Heart left ventricle (tissue), 16 donors: Measurements from ENCODE around the gene BZW1. TPM values are rescaled to one million over a fixed set of nuclear protein-coding genes. Genes with fewer than 3 reads are reported as not detected.
A peak's percentile ranks its signal among the peaks of the same experiment; 100 is the strongest.

Source experiments
- ATAC-seq, 4 donors: fragments of 200-7000 bp; cut with Tn5 transposase; one replicate each; pipeline ENCODE4 v1.9.1; 2020 to 2022; ENCODE audit warnings: moderate library complexity in 4 of 4, mild to moderate bottlenecking in 3 of 4, moderate number of reproducible peaks in 1 of 4
- DNase-seq, 5 donors: peaks; one replicate each; pipeline ENCODE4 v3.0.0-alpha.2; 2020
- H3K27ac ChIP-seq, 12 donors: fragments of 200-600 bp; sonication (generic) in 4 of 12; one replicate each; pipeline versions ENCODE4 v1.5.0 to v1.8.0; 2016 to 2022; ENCODE audit warnings: mild to moderate bottlenecking in 2 of 12
- H3K27me3 ChIP-seq, 9 donors: fragments of 200-600 bp; sonication (generic) in 2 of 9; one replicate each; pipeline versions ENCODE4 v1.5.1 to v1.8.0; 2016 to 2022; ENCODE audit warnings: mild to moderate bottlenecking in 3 of 9
- H3K36me3 ChIP-seq, 9 donors: fragments of 200-600 bp; sonication (generic) in 2 of 9; one replicate each; pipeline versions ENCODE4 v1.5.0 to v1.8.0; 2018 to 2022; ENCODE audit warnings: mild to moderate bottlenecking in 2 of 9
- H3K4me1 ChIP-seq, 12 donors: fragments of 200-600 bp; sonication (generic) in 4 of 12; one replicate each; pipeline versions ENCODE4 v1.5.0 to v1.8.0; 2016 to 2022; ENCODE audit warnings: mild to moderate bottlenecking in 3 of 12
- H3K4me3 ChIP-seq, 12 donors: fragments of 200-600 bp; sonication (generic) in 4 of 12; one replicate each; pipeline versions ENCODE4 v1.5.0 to v1.8.0; 2017 to 2022; ENCODE audit warnings: mild to moderate bottlenecking in 9 of 12, moderate library complexity in 4 of 12
- H3K9me3 ChIP-seq, 12 donors: fragments of 200-600 bp; sonication (generic) in 4 of 12; one replicate each; pipeline versions ENCODE4 v1.5.0 to v1.8.0; 2016 to 2022; ENCODE audit warnings: mild to moderate bottlenecking in 1 of 12
- CTCF ChIP-seq, 12 donors: fragments of 200-600 bp; sonication (generic) in 4 of 12; IDR thresholded peaks; one replicate each; pipeline versions ENCODE4 v1.5.0 to v1.8.0; 2018 to 2022; ENCODE audit warnings: antibody characterized with exemption in 12 of 12, mild to moderate bottlenecking in 5 of 12
- POLR2A ChIP-seq, 2 donors: fragments of 450-650 bp; IDR thresholded peaks; one replicate each; pipeline ENCODE4 v1.6.1; 2017; ENCODE audit warnings: antibody characterized with exemption in 2 of 2, mild to moderate bottlenecking in 2 of 2, moderate library complexity in 2 of 2
- WGBS, 4 donors: extraction: QIAGEN DNeasy Blood & Tissue Kit in 2 of 4; methylation state at CpG; one replicate each; pipeline versions ENCODE4 v1.1.5 to v1.1.7; 2013 to 2018; 5-methylcytosine and 5-hydroxymethylcytosine counted together
- intact Hi-C, 10 donors: fragments of 100-400 bp; cut with DNase I; formaldehyde crosslinking; loops; one replicate each; pipeline versions ENCODE4 v1.11.1 to v1.14.2; 2022
- polyA plus RNA-seq, 2 donors: library from polyadenylated mRNA; stranded (reverse); fragments of 200-250 nt; gene quantifications; one replicate each; pipeline ENCODE4 v1.2.3, GENCODE V29; 2013
- total RNA-seq, 9 donors: library from RNA; depleted of rRNA in 2 of 9; stranded (reverse); fragments of >200 nt in 2 of 9; fragmentation: NEBNext Ultra II Directional in 3 of 9; extraction: Animal tissue kit (Norgen Biotek cat#: 25700) in 3 of 9; gene quantifications; one replicate each; pipeline versions ENCODE4 v1.1.0 to v1.2.4, GENCODE V29; 2016 to 2023
- donor health status: ischemic (EF 13 %, LVEDD 7.1; RV severe dilation, severe dysfunction).
- donor health status: healthy with polysubstance abuse.
- donor health status: DM: no; HTN: yes; CAD: no.
- donor health status: DM: no; HTN: no; CAD: no.
- donor health status: ischemic (EF 25% LVEDD 6.9; RV normal size, moderate dysfunction).
- donor health status: ischemic (EF 25% LVEDD 5.7; RV mildly dilated, moderate dysfunction).
- donor health status: healthy.
- donor health status: DM: yes; HTN: yes; CAD: no.
- donor health status: ischemic (EF 35%, LVEDD 5.7; RV mildly dilated, moderate dysfunction).
- donor health status: nonischemic (EF 11% LVEDD 7.7; RV severe dilation, severe dysfunction).
- donor health status: DM: yes; HTN: yes; CAD: no.
- donor health status: PGD.
- donor health status: ischemic (EF 29% LVEDD 5.4; RV normal size, mild dysfunction).
- donor health status: nonischemic (EF 23%, LVEDD 6.1; RV moderate dilation, normal function).

BZW1 gene
- total and polyA plus RNA-seq, 11 donors: 10.7 to 147 (median 87.3) TPM

- Histone ChIP-seq H3K9me3 (no peaks in the 10 kb centered on the region), H3K4me3 (no peak overlapping the region), H3K4me1 (peaks cover 0 to 20% (median 9%) of the 10 kb centered on the region in 12 donors), H3K27ac (peak overlapping the region in 5 of 12 donors; percentile 2 to 66 (median 33)), H3K36me3 (no peaks in the 10 kb centered on the region), H3K27me3 (no peaks in the 10 kb centered on the region)
- intact Hi-C loops: no loop called here
- TF ChIP-seq POLR2A (IDR thresholded peaks at IDR 0.05) (no peak), CTCF (IDR thresholded peaks at IDR 0.05) (no peak)
- peak in 1 of 5 donors; percentile 37 for DNase-seq
- 83 to 85% (median 84%) methylated on average over 2 of the region's 2 CpGs for WGBS, 4 donors
- peak in 3 of 4 donors; percentile 19 to 56 (median 37) for ATAC-seq
Measured at GRCh38 chr2:200765139-200765951, 46.4 kb upstream of the BZW1 start.

- TF ChIP-seq POLR2A (IDR thresholded peaks at IDR 0.05) (no peak), CTCF (IDR thresholded peaks at IDR 0.05) (no peak)
- H3K27me3 ChIP-seq: no peaks in the 10 kb centered on the region
- peak in 1 of 5 donors; percentile 48 for DNase-seq
- intact Hi-C loops: no loop called here
- H3K4me3 ChIP-seq: no peak overlapping the region
- H3K36me3 ChIP-seq: no peaks in the 10 kb centered on the region
- WGBS, 4 donors: 84 to 87% (median 85%) methylated on average over 8 of the region's 8 CpGs
- no peaks in the 10 kb centered on the region for H3K9me3 ChIP-seq
- ATAC-seq: peak; percentile 75 to 94 (median 90)
- peak overlapping the region in 5 of 12 donors; percentile 2 to 66 (median 33) for H3K27ac ChIP-seq
- peaks cover 0 to 20% (median 10%) of the 10 kb centered on the region in 12 donors for H3K4me1 ChIP-seq
Measured at GRCh38 chr2:200765995-200766660, 45.6 kb upstream of the BZW1 start.

- no peak for TF ChIP-seq POLR2A (IDR thresholded peaks at IDR 0.05)
- no peak for TF ChIP-seq CTCF (IDR thresholded peaks at IDR 0.05)
- DNase-seq: no peak
- no peak for ATAC-seq
- H3K36me3 ChIP-seq: no peaks in the 10 kb centered on the region
- intact Hi-C loops: no loop called here
- no peak overlapping the region for H3K27ac ChIP-seq
- no peak overlapping the region for H3K4me3 ChIP-seq
- no peaks in the 10 kb centered on the region for H3K9me3 ChIP-seq
- WGBS, 4 donors: 77 to 85% (median 81%) methylated on average over 11 to 12 of the region's 12 CpGs
- H3K4me1 ChIP-seq: peaks cover 0 to 20% (median 10%) of the 10 kb centered on the region in 12 donors
- no peaks in the 10 kb centered on the region for H3K27me3 ChIP-seq
Measured at GRCh38 chr2:200767111-200767885, 44.4 kb upstream of the BZW1 start.
